NCI-H748 (cell line): ENCODE data around the gene ITGA2.

ENCODE experiments used
- DNase-seq: peaks from one replicate; lab custom pipeline; 2025; ENCODE audit not compliant: unreplicated experiment; lab: John Stamatoyannopoulos, UW

The ITGA2 gene

DNA sequence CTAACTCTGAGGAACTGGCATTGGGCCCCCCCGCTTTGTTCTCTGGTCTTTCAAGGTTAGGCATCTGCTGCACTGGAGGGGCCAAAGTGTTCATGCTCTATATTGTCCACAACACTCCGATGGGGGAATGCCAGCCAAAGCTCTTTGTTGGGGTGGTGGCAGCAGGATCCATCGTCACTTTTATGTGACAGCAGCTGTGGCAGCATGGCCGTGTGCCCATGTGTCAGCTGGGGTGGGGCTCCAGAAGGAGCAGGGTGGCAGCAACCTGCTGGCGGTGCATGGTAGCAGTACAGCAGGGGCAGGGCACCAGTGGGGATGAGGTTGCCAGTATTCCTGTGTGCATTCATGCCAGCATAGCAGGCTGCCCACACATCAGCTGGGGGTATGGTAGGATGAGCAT lies 28.2 kb downstream of the ITGA2 start:
- DNase-seq, result no peak

DNA sequence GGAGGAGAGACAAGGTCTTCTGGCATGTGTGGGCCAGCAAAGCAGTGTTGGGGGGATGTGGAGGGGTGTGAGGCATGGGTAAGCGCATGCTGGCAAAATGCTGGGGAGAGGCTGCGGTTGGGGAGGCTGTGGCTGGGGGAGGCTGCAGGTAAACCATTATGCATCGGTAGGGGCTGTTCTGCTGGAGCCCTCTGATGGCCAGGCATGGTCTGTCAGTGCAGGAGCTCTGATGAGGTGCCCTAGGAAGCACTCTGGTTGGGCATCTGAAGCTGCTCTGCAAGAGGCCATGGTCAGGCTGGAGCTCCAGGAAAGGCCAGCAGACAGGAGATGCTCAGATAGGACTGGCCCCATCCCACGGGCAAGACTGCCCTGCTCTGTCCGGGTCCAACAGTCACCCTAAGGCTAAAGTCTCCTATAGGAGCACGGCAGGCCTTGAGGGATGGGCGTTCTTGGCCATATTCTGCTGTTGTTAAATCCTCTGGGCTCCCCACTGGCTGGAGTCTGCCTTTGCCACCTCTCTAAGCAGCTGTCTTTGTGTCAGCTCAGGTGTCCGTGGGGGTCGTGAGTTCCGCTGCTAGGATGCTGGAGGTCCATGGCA lies 28.7 kb downstream of the ITGA2 start:
- no peak for DNase-seq

DNA sequence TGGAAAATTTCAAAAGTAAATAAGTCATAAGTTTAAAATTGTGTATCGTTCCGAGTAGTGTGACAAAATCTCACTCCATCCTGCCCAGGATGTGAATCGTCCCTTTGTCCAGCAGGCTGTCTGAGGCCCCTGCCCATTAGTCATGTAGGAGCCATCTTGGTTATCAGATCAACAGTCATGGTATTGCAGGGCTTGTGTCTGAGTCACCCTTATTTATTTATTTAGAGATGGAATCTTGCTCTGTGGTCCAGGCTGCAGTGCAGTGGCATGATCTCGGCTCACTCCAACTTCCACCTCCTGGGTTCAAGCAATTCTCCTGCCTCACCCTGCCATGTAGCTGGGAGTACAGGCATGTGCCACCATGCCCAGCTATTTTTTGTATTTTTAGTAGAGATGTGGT lies 30.2 kb downstream of the ITGA2 start:
- DNase-seq, result no peak

DNA sequence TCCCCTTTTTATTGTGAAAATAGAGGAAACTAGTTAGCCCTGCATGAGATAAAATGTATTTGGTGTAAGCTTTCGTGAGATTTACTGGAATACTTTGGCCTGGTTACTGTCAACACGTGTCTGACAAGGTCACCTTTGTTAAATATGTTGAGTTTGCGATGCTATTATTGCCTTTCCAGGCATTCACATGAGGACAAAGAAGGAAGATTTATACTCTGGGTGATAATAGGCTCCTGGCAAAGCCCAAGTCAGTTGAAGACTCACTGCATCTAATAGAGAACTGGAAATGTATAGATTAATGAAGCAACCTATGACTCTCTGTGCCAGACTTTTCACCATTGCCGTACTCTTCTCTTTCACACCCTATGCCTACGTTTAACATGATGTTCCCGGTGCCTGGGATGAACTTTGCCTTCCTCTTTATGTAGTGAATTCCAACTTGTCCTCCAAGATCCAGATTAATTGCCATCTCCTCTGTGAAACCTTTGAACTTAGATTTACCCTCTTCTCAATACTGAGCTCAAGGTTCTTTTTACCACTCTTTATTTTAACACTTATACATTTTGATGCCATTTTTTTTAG lies 33.9 kb downstream of the ITGA2 start:
- no peak for DNase-seq

DNA sequence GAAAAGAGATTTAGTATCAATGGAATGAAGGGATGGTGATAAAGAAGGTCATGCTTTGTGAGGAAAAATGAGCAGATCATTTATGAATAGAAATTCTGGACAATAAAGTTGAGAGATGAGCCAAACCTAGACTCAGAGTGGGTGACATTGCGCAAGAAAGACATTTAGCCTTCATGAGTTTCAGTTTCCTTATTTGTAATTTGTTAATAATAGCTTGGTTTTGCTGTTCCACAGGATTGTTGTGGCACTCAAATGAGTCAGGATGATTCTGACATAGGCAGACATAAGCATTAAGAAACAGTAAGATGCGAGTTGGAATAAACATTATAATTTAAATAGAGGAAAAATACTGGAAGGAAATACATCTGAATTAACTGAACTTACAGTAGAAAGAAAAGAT lies 34.8 kb downstream of the ITGA2 start:
- no peak for DNase-seq

DNA sequence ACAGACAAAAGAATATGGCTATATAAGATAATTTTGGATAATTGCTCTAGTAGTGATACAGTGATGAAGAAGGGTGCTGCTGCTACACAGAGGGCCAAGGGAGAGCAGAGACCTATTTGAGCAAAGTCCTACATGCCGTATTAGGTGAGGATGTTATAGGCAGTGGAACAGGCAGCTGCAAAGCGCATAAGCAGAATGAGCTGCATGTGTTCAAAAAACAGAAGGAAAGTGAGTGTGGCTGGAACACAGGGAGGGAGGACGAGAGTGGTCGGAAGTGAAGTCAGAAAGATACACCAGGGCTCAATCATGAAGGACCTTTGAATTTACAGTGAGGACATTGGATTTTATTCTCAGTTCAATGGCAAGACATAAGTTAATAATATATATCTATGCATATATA lies 35.4 kb downstream of the ITGA2 start:
- DNase-seq, result no peak

DNA sequence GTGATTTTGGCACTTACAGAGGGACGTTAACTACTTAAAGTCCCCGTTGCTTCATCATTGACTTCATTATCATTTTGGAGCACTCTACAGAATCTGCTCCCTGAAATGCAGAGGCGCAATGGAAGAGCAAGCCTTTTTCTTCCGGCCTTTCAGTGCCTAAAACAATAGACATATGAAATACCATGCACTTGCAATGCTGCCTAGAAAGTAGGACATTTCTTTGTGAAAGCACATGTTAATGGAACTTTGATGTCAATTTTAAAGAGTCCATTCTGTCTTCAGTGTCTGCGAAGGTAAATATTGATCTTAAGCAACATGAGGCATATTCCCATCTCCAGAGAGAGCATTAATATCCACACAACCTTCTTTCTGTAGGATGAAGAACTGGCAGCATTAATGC lies 36.3 kb downstream of the ITGA2 start:
- no peak for DNase-seq

DNA sequence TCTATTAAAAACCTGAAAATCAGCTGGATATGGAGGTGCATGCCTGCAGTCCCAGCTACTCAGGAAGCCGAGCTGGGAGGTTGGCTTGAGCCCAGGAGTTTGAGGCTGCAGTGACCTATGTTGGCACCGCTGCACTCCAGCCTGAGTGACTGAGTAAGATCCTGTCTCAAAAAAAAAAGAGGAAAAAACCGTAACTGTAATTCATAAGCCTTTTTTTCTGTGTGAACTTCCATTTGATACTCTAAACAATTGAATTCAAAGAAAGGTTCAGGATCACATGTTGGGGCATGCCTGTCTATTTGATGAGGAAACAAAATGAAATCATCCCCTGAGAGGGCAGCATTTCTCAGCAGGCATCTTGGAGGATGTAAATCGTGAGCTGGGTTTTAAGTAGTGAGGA lies 38.8 kb downstream of the ITGA2 start:
- peak; percentile 23 for DNase-seq

DNA sequence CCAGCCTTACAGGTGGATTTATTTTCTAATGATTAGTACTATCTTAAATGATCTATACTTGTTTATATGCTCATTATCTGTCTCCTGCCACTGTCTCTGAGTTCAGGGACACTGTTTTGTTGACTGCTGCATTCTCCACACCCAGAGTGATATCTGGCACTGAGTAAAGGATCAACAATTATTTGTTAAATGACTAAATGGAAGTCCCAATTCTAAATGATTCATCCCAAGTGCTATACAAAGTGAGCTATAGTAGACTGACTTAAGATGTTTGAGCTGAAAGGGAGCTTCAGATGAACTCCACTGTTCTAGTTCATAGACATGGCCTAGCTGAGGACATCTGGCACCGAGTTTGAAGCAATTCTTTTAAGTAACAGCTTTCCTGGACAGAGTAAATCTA lies 40.5 kb downstream of the ITGA2 start:
- DNase-seq, result no peak

DNA sequence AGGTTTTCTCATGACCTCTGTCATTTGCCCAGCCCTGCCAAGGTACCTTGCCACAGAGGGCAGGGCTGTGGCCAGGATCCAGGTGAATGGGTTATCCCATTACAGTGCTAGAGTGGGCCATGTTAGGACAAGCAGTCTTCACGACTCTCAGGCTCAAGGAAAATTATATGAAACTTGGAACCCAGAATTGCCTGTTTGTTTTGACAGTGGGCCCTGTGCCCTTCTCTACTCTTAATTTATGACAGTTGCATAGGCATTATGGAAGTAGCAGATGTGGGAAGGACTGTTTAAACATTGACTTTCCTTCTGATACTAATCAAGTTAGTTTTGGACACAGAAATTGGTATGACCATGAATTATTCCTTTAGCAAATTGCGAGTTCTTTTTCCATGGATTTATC lies 41.7 kb downstream of the ITGA2 start:
- DNase-seq, result no peak

DNA sequence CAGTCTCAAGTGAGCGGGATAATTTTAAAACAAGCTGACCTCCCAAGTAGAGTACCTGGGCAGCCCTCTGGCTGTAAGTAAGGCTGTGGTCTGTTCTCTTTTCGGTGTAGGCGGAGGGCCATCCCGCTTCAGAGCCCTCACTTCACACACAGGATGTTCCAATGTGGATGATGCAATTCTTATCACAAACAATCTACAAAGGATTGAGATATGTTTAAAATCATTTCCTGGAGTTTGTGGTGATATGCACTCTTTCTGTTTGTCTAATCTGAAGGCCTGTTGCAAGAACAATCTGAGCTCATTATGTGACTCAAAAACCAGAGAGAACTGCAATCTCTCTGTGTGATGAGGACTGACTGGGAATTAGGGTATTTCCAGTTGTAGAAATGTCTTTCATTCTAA lies 42.5 kb downstream of the ITGA2 start:
- DNase-seq, result no peak

DNA sequence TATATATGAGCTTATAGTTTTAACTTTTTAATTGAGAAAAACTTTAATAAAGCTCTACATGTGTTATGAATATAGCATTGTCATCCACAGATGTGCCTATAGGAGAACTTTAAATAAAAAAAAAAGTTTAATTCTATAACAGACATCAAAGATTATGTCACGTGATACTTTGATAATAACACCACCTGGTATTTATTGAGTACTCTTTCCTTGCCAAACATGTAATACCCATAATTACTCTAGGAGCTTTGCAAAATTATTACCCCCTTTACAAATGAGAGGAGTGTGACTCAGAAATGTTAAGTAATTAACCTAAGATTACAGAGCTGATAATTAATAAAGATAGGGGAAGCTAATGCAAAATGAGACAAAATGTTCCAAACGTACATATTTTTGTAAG lies 43.0 kb downstream of the ITGA2 start:
- DNase-seq, result no peak

DNA sequence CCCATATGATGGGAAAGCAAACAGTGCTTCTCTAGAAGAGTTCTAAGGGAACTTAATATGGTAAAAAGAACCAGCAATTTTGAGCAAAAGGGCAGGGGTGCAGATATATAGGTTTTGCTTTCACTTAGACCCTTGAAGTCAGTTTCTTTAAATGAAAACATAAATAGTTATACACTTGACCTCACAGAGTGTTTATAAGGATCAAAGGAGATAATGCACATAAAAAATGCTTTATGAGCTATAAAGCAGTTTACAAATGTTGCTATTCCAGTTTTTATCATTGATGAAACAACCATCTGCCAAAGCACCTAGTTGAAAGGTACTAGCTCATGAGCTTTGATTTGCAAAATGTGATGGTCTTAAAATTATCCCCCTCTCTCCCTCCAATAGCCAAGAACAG lies 45.7 kb downstream of the ITGA2 start:
- no peak for DNase-seq

DNA sequence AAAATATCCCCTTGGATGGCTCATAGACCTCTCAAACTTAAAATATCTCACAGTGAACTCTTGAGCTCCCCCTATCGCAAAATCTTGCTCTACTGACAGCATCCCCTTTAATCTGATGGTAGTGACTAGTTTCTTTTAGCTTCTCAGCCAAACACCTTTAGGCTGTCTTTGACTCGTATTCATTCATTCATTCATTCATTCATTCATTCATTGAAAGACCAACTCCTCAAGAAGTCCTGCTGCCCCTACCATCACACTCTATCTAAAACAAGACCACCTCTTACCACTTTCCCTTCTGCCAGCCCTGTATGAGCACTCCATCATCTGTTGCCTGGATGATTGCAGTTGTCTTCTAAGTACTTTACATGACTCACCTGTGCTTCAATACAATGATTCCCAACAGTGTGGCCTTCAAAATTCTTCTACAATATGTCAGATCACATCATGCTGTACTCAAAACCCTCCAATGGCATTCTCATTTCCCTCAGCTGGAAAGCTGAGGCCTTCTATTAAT lies 46.8 kb downstream of the ITGA2 start:
- peak; percentile 12 for DNase-seq

DNA sequence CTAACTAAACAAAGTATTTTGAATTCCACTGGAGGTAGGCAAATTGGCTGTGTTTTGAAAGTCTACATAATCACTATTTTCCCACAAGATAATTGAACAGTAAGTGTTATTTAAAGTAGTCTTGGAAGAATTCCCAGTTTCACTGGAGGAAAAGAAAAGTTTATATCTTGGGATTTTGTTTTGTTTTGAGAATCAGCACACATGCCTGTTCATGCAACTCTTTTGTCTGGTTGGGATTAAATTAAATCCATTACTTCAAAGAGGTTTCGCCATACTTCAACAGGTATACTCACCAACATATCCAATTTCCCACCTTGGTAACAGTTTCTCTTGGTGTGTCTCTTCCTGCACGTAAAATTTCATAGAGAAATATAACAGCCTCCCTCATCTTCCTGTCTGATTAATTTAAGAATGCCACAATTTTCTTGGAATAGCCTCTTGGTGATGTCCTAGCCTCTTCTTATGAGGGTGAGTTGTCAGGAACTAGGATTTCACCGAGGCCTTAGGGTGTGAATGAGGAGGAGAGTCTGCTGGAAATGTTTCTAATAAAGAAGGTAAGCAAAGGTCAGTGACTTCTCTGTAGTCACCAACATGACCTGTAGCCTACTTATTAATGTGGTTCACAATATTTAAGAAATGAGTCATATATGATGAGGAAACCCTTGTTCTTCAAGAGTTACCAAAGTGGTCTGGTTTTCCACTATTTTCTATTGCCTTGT lies 48.1 kb downstream of the ITGA2 start:
- no peak for DNase-seq

DNA sequence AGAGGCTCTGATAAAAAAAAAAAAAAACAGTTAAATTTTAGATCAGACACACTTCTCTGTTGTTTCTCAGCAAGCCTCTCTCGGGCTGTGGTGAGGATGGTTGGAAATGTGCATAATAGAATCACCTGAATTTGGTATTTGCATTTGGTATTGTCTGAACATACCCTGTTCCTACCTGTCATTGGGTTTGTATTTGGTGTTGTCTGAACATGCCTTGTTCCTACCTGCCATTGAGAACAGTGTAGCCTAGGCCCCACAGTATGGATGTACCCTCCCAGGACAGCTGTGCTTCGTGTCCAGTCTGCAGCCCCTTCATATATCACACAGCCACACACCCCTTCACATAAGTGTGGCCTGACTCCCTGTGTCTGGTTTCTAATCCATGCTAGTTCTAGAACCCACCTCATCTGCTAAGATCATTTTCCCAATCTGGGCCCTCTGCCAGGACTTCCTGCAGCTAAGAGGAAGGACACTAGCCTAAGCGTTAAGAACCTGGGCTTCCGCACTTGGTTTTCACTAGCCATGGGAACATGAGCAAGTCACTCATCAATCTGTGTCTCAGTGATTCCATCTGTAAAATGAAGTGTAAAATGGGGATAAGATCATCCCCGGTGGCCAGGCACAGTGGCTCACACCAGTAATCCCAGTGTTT lies 49.2 kb downstream of the ITGA2 start:
- no peak for DNase-seq

DNA sequence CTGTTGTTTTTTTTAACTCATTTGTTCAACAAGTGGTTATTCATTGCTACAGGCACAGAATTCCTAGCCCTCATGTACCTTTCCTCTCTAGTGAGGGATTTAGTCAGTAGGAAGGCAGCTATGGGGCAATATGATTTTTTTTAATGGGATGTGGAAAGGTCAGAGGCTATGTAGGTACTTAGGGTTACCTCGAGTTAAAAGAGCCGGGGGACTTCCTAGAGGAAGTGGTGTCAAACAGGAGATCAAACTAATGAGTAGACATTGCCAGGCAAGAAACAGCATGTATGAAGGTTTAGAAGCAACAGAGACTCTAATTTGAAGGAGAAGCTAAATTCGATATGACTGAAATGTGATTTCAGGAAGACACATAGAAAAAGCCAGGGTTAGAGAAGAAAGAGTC lies 50.7 kb downstream of the ITGA2 start:
- no peak for DNase-seq

DNA sequence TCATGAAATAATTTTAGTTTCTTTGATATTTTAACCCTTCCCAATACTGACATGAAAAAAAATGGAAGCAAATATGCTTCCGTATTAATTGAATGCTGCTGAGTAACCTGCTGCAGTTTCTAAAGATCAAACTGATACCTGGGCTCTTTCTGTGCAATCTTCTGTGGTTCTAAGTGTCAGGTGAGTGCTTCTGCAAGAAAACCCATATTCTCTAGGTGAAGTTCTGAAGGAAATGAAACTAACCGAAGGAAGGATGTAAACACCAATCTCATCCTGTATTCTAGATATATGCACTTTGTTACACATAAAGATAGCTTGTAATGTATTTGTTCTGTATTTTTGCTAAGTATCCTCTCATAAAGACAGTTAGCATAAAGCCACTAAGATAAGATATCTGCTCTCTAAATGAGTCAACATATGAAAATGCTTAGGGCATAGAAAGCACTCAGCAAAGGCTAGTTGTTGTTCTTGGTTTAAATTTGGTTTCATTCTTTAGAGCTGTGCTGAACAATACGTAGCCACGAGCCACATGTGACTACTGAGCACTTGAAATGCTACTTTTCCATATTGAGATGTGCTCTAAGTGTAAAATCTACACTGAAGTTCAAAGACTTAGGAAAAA lies 52.0 kb downstream of the ITGA2 start:
- no peak for DNase-seq

DNA sequence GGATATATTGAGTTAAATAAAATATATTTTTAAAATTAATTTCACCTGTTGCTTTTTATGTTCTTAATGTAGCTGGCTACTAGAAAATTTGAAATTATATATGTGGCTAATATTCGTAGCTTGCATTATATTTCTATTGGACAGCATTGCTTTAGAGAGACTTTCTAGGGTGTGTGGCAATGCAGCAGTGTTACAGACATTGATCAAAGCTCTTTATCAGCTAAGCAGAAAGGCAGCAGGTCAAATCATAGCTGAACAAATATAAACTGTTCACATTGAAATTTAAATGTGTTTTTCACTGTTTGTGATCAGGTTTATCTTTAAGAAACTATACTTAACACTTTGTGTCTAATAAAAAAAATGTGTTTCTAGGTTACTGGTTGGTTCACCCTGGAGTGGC lies 52.6 kb downstream of the ITGA2 start:
- DNase-seq, result no peak

DNA sequence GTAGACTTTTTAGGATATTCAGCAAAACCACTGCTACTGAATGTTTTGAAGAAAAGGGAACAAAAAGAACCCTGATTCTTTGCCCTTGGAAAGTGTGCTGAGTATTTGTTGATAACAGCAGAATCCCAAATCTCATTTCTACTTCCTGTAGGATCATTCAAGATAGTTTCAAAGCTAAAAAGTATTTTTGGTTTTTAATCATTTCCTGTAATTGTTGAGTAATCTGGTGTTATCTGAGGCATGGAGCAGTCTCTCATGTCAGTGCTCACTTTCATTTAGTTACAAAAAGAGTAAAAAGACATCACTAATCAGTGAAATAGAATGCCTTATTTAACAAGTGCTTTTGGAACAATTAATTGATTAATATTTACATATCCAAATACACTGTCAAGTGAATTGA lies 56.1 kb downstream of the ITGA2 start:
- DNase-seq, result no peak

DNA sequence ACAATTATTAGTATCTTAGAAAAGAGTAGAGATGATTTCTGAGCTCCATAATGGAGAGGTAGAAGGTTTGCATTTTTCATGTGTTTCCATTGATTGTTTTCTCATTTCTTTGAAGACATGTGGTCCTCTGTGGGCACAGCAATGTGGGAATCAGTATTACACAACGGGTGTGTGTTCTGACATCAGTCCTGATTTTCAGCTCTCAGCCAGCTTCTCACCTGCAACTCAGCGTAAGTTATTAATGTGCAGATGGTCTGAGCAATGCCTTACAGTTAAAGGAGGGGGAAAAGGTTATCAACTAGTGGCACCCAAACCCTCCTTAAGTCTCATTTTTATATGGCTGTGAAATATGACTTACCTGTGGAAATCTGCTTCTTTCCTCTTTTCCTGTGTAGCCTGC lies 59.1 kb downstream of the ITGA2 start:
- DNase-seq, result no peak

DNA sequence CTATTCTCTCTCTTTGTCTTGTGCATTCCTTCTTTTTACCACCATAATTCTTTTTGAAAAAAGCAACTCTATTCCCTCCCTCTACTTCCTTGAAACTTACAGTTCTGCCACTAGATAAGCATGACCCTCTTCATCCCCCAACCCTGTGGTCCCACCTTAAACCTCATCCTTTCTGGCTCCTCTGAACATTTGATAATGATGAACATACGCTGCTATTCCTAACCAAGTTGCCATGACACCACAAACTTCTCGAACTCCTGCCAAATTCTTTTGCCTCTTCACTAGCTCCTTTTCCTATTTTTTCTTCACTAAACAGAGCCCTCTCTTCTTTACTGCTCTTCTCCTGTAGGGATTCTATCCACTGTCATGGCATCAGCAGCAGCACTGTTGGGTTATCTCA lies 63.3 kb downstream of the ITGA2 start:
- DNase-seq, result no peak
